Measurements from ENCODE around the gene FAM151B.
A peak's percentile ranks its signal among the peaks of the same experiment; 100 is the strongest.

Gene FAM151B

GRCh38 chr5:80442742-80443141 is 45.2 kb upstream of the FAM151B start:
- TF ChIP-seq BACH2 (CRISPR knock-in tag; IDR thresholded peaks at IDR 0.05; ENCODE audit: borderline replicate concordance) = no peak
- TF ChIP-seq PATZ1 (CRISPR knock-in tag; IDR thresholded peaks at IDR 0.05; ENCODE audit: borderline replicate concordance) = no peak
- no peak for TF ChIP-seq ARNTL (CRISPR knock-in tag; IDR thresholded peaks at IDR 0.05; ENCODE audit: borderline replicate concordance, low read depth)
- TF ChIP-seq TSHZ2 (CRISPR knock-in tag; IDR thresholded peaks at IDR 0.05) = no peak
- TF ChIP-seq ZNF565 (CRISPR knock-in tag; conservative IDR thresholded peaks at IDR 0.05; ENCODE audit: low read depth) = no peak
- no peak for TF ChIP-seq PPARA (CRISPR knock-in tag; IDR thresholded peaks at IDR 0.05; ENCODE audit: borderline replicate concordance)
- TF ChIP-seq TCF4 (CRISPR knock-in tag; IDR thresholded peaks at IDR 0.05; ENCODE audit: borderline replicate concordance) = no peak
- TF ChIP-seq POU6F1 (CRISPR knock-in tag; IDR thresholded peaks at IDR 0.05; ENCODE audit: borderline replicate concordance, low read depth) = no peak
- TF ChIP-seq ZNF8 (CRISPR knock-in tag; IDR thresholded peaks at IDR 0.05) = no peak
- no peak for ATAC-seq

GRCh38 chr5:80453366-80453765 is 34.5 kb upstream of the FAM151B start:
- 0 out of 2 replicates have a peak, but pooled peaks have one; percentile 12 for TF ChIP-seq ISL1 (CRISPR knock-in tag; IDR thresholded peaks at IDR 0.05)
- TF ChIP-seq SNAI2 (CRISPR knock-in tag; IDR thresholded peaks at IDR 0.05) = no peak
- ATAC-seq = no peak

GRCh38 chr5:80463269-80463668 is 24.6 kb upstream of the FAM151B start:
- no peak for ATAC-seq
- no peak for TF ChIP-seq SNAI2 (CRISPR knock-in tag; IDR thresholded peaks at IDR 0.05)
- TF ChIP-seq PATZ1 (CRISPR knock-in tag; IDR thresholded peaks at IDR 0.05; ENCODE audit: borderline replicate concordance) = no peak
- TF ChIP-seq OSR1 (CRISPR knock-in tag; IDR thresholded peaks at IDR 0.05) = no peak
- TF ChIP-seq ZNF565 (CRISPR knock-in tag; conservative IDR thresholded peaks at IDR 0.05; ENCODE audit: low read depth) = no peak
- TF ChIP-seq ZNF8 (CRISPR knock-in tag; IDR thresholded peaks at IDR 0.05) = no peak
- TF ChIP-seq POU6F1 (CRISPR knock-in tag; IDR thresholded peaks at IDR 0.05; ENCODE audit: borderline replicate concordance, low read depth) = no peak
- no peak for TF ChIP-seq ARNTL (CRISPR knock-in tag; IDR thresholded peaks at IDR 0.05; ENCODE audit: borderline replicate concordance, low read depth)
- no peak for TF ChIP-seq PPARA (CRISPR knock-in tag; IDR thresholded peaks at IDR 0.05; ENCODE audit: borderline replicate concordance)
- no peak for TF ChIP-seq CREB5 (CRISPR knock-in tag; IDR thresholded peaks at IDR 0.05; ENCODE audit: low read depth)
- TF ChIP-seq ZFP30 (CRISPR knock-in tag; IDR thresholded peaks at IDR 0.05) = no peak
- no peak for TF ChIP-seq TOX (CRISPR knock-in tag; IDR thresholded peaks at IDR 0.05; ENCODE audit: borderline replicate concordance)
- TF ChIP-seq RARB (CRISPR knock-in tag; IDR thresholded peaks at IDR 0.05) = no peak
- TF ChIP-seq ZNF70 (CRISPR knock-in tag; IDR thresholded peaks at IDR 0.05) = no peak

Measured in SK-N-SH treated with all-trans-retinoic acid at 6 μM for 48 hours (cell line).